Posterior vena cava (tissue), 2 donors: Measurements from ENCODE around the gene SPRED3. TPM values are rescaled to one million over a fixed set of nuclear protein-coding genes. Genes with fewer than 3 reads are reported as not detected.
"Not testable (repeated sequence)": the region's sequence is repeated elsewhere in the genome, so short reads cannot be mapped to it uniquely, and the experiment has no call there.

Source experiments
- DNase-seq: peaks from one replicate; pipeline ENCODE4 v3.0.0-alpha.2; 2020; ENCODE audit warnings: low spot score
- intact Hi-C, 2 donors: fragments of 100-400 bp; cut with DNase I; formaldehyde crosslinking; loops; one replicate each; pipeline versions ENCODE4 v1.14.1 to v1.14.2; 2022 to 2023
- long read RNA-seq, 2 donors: library from polyadenylated mRNA; unstranded; transcript quantifications; one replicate each; pipeline ENCODE4 v2.0.0, GENCODE V29; 2020 to 2021
- total RNA-seq, 2 donors: library from RNA; stranded (reverse); fragmentation: NEBNext Ultra II Directional; extraction: Animal tissue kit (Norgen Biotek cat#: 25700); gene quantifications; one replicate each; pipeline ENCODE4 v1.2.1, GENCODE V29; 2021
- donor health status: DM: yes; HTN: yes; CAD: no.
- donor health status: DM: yes; HTN: yes; CAD: no.

Gene SPRED3, protein sequence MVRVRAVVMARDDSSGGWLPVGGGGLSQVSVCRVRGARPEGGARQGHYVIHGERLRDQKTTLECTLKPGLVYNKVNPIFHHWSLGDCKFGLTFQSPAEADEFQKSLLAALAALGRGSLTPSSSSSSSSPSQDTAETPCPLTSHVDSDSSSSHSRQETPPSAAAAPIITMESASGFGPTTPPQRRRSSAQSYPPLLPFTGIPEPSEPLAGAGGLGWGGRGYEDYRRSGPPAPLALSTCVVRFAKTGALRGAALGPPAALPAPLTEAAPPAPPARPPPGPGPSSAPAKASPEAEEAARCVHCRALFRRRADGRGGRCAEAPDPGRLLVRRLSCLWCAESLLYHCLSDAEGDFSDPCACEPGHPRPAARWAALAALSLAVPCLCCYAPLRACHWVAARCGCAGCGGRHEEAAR
- total RNA-seq, result 1 to 10 TPM; 2.8 to 6.5 TPM
- long read RNA-seq, donor 1, result 0 reads
- long read RNA-seq, donor 2, partial matches to known transcripts, result 0 of 2 reads
- long read RNA-seq, donor 2, other reads (novel, unspliced or antisense), result 2 of 2 reads

DNA sequence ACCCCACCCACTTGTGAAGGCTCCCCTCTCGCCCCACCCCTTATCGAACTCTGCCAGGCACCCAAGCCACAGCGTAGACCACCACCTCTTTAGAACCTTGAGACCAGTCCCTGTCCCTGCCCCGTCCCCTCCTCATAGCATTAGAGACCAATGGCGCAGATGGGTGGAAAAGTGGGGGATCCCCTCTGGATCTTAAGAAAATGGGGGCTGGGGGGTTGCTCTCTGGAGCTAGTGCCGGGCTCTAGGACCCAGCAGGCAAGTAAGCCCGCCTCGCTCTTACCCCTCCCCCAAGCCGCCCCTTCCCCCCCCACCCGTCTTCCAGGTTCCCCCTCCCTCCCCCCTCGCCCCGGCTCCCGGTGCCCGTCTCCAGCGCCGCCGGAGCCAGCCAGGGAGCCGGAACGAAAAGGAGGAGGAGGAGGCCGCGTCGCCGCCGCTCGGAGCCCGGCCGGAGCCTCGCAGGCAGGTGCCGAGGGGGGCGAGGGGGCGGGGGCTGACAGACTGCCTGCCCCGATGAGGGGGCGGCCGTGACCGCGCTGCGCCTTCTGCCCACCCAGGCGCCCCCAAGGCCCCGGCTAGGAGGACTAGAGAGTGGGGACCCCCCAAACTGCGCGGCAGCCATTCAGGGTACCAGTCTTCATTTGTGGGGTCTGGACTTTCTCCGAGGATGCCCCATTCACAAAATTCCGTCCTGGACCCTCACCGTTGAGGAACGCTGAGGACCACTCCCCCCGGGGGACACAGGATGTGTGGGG, at the start of gene SPRED3:
TSS of gene SPRED3 (plus strand) at position 349 of the 752 bp plus-strand sequence. CDS start 1,606 bp downstream, outside the sequence.
- no peak for DNase-seq
- intact Hi-C loops, result no loop called here

DNA sequence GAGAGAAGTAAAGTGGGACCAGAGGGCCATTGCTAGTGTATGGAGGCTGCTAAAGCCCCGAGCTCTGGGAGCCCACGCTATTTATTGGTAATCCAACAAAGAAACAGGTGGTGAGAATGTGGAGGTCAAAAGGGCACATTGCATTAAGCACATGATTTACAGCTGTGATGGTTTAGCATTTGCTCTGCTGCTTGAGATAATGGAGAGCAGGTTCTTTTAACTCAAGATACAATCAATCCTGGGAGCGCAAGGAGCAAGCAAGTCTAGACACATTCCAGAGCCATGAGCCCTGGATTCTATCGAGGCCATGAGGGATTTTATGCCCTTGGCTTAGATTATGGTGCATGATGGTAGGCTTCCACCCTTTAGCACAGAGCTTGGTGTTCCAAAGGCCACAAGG, 49.5 kb upstream of the SPRED3 start:
- intact Hi-C loops, DNase-seq: not testable (repeated sequence)

DNA sequence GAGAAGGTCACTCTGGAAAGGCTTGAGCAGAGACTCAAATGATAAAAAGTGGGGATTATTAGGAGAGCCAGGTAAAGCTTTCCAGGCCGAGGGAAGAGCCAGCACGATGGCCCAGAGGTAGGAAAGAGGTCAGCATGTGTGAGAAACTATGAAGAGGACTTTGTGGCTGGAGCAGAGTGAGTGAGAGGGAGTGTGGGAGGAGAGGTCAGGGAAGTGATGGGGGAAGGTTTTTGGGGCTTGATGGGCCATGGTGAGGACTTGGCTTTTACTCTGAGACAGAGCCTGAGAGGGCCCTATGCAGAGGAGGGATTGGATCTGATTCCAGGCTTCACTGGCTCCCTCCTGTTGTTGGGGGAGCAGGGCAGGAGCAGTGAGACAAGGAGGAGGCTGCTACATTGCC, 47.6 kb upstream of the SPRED3 start:
- no peak for DNase-seq
- intact Hi-C loops, result no loop called here

DNA sequence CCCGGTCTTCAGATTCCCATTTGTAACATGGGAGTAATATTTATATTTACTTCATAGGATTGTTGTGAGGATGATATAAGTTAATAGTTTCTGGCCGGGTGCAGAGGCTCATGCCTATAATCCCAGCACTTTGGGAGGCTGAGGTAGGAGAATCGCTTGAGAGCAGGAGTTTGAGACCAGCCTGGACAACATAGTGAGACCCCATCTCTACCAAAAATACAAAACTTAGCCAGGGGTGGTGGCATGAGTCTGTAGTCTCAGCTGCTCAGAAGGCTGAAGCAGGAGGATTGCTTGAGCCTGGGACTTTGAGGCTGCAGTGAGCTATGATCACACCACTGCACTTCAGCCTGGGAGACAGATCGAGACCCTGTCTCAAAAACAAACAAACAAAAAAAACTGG, 41.7 kb upstream of the SPRED3 start:
- DNase-seq, result no peak
- intact Hi-C loops, result no loop called here

DNA sequence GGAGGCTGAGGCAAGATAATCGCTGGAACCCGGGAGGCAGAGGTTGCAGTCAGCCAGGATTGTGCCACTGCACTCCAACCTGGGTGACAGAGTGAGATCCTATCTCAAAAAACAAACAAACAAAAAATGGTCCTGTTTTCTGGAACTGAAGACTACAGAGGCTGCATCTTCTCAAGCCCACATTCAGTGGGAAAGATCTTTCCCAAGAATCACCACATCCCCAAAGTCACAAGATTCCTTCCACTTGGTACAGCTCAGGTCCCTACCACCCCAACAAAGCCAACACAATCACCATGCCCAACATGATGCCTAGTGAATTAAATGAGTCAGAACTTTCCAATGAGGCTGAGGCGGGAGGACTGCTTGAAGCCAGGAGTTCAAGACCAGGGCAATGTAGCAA, 37.6 kb upstream of the SPRED3 start:
- DNase-seq, result no peak
- intact Hi-C loops, result no loop called here

DNA sequence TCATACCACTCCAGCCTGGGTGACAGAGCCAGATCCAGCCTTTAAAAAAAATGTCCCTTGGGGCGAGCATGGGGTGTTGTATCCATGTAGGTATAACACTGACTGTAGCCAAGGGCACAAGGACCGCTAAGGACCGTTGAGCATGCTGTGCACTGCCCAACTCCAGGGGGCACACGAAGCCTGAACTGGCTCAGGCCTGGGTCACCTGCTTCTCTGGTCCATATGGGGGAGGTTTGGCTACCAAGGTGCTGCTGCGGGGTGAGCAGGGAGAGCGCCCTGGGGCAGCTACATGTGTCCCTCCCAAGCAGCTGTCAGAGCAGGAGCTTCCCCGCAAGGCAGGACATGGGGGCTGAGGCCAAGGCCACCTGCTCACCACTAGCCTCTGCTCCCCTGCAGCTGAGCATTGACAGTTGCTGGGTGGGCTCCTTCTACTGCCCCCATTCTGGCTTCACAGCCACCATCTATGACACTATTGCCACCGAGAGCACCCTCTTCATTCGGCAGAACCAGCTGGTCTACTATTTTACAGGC, 36.6 kb upstream of the SPRED3 start:
- no peak for DNase-seq
- intact Hi-C loops, result no loop called here

DNA sequence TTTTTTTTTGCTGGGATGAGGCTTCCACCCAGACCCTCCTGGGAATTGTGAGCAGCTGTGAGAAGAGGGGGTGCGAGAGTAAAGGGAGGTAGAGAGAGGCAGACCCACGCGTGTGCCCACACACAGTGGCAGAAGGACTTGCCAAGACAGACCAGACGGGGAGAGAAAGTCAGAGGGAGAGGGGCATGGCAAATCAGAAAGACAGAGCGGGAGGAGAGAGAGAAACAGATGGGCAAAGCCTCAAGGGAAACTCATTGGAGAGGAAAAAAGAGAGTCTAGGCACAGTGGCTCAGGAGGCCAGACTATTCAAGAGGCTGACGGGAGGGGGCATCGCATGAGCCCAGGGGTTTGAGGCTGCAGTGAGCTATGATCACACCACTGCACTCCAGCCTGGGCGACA, 35.9 kb upstream of the SPRED3 start:
- no peak for DNase-seq
- intact Hi-C loops, result no loop called here

DNA sequence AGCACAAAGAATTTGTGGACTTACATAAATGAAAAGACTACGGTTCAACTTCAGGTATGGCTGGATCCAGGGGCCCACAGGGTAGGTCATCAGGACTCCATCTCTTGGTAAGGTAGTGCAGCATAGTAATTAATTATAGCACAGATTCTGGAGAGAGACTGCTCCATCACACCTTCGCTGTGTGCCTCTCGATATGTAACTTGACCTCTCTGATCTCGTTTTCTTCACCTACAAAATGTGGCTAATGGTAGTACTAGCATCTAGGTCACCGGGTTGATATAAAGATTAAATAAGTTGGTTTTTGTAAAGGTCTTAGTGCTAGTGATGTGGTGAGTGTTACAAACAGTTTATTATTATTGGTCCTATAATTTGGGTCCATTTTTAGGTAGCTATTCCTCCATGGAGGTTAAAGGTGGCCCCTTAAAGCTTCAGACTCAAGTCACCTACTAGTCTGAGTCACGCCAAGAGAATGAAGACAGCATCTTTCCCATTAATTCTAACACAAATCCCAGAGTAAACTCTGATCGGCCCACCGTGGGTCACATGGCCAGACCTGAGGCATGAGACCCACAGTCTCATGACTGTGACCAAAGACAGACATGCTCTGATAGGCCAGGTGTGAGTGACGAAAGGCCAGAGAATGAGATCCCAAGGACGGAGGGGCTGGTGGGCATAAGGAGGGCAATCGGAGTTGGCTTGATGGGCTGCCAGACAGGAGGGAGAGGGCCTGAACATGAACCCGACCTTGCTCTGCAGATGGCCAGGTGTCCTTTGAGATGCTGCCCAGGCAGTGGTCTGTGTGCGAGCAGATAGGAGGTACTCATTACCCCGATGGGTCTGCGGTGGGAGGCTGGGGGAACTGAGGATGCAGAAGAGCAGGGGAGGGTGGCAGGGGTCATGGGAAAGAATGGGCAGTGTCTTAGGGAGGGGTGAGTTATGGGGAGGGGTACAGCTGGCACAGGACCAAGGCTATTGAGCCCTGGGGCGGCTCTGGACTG, 32.5 kb upstream of the SPRED3 start:
- intact Hi-C loops, result no loop called here
- no peak for DNase-seq

DNA sequence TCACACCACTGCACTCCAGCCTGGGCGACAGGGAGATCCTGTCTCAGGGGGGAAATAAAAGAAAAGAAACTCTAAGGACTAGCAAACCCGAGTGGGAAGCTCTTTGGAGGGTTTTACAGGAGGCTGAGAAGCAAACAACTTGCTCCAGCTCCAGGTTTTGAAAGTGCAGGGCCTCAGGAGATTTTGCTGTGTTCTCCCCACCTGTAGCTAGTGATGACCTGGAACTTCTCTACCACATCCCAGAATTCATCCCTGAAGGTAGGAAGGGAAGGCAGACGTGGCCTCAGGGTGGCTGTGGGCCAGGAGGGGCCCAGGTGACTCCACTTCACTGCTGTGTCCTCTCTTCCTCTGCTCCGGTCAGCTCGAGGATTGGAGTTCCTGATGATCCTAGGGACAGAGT, 30.4 kb upstream of the SPRED3 start:
- DNase-seq, result no peak
- intact Hi-C loops, result no loop called here

DNA sequence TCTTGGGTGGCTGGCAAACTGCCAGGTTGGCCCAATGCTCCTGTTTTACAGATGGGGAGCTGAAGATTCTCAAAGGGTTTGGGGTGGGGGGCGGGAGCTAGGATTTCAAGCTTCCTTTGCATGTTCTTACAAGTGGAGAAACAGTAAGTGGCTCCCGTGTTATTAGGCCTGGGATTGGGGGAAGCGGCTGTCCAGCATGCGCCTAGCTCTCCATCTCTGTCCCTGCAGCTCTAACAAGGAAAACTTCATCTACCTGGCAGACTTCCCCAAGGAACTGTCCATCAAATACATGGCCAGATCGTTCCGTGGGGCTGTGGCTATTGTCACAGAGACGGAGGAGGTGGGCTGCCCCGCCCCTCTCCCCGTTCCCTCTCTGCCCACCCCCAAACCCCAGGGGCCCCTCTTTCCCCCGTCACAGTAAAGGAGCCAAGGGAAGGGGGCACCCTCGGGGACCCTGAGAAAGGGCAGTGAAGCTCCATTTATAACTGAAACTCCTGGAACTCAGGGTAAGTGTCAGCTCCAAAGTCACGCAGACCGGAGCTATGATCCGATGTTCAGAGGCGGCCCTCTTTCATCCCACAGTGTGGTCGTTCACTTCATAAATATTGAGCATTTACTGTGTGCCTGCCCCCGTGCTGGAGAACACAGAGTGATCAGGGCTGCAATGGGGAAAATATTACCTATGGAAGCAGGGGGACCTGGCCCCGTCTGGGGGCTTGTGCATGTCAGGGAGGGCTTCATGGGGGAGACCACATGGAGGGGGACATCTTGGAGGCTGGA, 29.1 kb upstream of the SPRED3 start:
- no peak for DNase-seq
- intact Hi-C loops, result no loop called here

DNA sequence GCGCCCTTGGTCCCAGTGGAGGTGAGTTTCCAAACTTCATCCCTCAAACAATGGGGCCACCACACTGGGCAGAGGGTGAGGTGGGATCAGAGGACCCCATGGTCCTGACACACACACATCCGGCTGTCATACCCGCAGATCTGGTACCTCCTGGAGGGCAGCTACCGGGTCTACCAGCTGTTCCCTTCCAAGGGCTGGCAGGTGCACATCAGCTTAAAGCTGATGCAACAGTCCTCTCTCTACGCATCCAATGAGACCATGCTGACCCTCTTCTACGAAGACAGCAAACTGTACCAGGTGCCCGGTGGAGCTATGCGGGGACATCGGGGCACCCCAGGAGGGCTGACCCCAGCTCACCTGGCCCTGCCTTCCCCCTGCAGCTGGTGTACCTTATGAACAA, 28.1 kb upstream of the SPRED3 start:
- DNase-seq, result no peak
- intact Hi-C loops, result no loop called here

DNA sequence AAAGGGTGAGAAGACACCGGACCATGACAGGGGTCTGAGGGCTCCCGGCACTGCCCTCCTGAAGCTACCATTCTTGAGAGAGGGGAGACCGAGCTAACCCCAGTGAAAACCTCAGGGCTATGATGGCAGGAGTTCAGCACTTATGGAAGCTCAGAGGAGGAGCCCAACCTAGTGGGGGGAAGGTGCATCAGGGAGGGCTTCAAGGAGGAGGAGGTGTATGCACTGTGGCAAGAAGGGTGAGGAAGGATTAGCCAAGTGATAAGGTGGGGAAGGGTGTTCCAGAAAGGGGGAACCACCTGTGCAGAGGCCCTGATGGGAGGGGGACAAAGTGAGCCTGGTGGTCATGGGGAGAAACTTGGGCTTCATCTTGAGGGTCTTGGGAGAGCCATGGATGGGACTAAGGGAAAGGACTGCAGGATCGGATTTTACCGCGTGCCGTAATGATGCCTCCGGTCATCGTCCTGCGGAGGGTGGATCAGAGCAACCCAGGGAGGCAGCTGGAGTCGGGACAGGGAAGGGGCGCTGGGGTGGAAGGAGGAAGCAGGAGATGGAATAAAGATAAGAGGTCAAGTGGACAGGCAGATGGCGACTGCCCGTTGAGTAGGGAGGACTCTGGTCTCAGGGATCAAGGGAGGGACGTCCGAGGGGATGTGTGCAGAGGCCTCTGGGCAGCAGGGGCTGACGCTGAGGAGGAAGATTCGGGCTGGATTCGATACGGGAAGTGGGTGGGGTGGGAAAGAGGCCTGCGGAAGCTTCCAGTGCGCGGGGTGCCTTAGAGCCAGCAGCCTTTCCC, 27.5 kb upstream of the SPRED3 start:
- no peak for DNase-seq
- intact Hi-C loops, result no loop called here

DNA sequence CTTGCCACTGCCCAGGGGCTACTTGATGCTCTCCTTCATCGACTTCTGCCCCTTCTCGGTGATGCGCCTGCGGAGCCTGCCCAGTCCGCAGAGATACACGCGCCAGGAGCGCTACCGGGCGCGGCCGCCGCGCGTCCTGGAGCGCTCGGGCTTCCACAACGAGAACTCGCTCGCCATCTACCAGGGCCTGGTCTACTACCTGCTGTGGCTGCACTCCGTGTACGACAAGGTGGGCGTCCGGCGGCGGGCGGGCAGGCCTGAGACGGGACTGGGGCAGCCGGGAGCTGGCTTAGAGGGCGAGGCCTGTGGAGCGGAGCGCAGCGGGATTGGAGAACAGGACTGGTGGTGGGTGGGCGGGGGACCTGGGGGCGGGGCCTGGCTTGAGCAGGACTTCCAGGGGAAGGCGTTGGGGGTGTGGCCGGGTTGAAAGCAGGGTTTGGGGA, 26.8 kb upstream of the SPRED3 start:
- intact Hi-C loops, result no loop called here
- DNase-seq, result peak; percentile 89

DNA sequence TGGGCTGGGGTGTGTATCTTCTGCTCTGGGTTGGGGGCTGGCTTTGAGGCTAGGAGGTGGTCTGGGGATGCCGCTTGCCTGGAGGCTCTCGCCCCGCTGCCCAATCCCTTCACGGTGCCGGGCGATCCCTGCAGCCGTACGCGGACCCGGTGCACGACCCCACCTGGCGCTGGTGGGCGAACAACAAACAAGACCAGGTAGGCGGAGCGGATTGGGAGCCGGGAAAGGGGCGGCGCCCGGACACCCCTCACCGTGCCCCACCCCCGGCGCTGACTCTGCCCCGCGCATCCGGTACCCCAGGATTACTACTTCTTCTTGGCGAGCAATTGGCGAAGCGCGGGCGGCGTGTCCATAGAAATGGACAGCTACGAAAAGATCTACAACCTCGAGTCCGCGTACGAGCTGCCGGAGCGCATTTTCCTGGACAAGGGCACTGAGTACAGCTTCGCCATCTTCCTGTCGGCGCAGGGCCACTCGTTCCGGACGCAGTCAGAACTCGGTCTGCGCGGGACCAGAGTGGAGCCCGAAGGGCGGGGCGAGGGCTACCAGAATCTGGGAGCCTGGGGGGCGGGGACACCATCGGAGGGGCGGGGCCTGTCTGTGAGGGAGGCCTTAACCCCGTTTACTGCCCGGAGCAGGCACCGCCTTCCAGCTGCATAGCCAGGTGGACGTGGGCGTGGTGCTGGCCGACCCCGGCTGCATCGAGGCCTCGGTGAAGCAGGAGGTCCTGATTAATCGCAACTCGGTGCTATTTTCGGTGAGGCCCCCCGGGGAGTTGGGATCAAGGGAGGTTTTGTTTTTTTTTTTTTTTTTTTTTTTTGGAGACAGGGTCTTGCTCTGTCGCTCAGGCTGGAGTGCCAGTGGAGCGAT, 26.2 kb upstream of the SPRED3 start:
- intact Hi-C loops, result no loop called here
- peak; percentile 94 for DNase-seq

DNA sequence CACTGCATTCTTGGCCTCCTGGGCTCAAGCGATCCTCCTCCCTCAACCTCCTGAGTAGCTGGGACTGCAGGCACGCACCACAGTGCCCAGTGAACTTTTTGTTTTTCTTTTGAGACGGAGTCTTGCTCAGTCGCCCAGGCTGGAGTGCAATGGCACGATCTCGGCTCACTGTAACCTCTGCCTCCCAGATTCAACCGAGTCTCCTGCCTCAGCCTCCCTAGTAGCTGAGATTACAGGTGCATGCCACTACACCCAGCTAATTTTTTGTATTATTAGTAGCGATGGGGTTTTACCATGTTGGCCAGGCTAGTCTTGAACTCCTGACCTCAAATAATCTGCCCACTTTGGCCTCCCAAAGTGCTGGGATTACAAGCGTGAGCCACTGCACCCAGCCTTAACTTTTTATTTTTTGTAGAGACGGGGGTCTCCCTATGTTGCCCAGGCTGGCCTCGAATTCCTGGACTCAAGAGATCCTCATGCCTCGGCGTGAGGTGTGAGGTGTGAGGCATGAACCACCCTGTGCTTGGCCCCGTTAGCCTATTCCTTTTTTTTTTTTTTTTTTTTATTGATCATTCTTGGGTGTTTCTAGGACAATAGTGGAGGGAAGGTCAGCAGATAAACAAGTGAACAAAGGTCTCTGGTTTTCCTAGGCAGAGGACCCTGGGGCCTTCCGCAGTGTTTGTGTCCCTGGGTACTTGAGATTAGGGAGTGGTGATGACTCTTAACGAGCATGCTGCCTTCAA, 25.4 kb upstream of the SPRED3 start:
- DNase-seq, intact Hi-C loops: not testable (repeated sequence)

DNA sequence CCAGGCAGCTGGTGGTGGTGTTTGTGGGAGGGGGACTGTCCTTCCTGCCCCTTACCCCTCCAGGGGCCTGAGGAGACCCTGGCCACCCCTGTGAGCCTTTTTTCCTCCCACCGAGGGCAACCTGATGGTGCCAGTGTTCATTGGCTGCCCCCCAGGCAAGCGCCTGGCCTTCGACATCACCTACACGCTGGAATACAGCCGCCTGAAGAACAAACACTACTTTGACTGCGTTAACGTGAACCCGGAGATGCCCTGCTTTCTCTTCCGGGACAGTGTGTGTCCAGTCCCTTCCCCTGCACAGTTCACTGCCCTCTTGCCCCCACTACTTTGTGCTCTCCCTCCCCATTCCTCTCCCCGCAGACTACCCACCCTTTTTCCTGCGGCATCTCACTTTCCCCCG, 21.5 kb upstream of the SPRED3 start:
- intact Hi-C loops, result no loop called here
- DNase-seq, result no peak
